Measurements from ENCODE around the gene ITGAD. TPM values are rescaled to one million over a fixed set of nuclear protein-coding genes. Genes with fewer than 3 reads are reported as not detected.
A peak's percentile ranks its signal among the peaks of the same experiment; 100 is the strongest.

Gene ITGAD
- polyA plus RNA-seq, 3 donors, result 0.04 TPM; not detected in 2

DNA sequence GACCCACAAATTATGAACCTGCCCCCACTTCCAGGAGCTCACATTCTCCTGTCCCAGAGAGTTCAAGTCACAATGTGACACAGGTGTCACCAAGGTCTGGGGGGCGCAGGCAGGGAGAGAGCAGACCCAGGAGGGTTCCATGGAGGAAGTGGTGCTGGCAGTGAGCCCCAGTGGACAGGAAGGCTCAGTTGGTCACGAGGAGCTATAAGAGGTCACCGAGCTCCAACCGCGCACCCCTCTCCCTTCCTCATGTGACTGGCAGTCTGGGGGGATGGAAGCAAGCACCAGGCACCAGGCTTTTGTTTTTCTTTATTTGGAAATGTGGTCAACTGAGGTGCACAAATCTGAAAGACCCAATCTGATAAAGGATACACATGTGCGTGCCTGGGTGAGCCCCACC is 2.5 kb downstream of the ITGAD start:
- H2AFZ ChIP-seq (ENCODE audit: insufficient read depth, low read depth, low read length, poor library complexity, severe bottlenecking), result peak overlapping the region; percentile 50
- H3K27ac Mint-ChIP-seq, result peak overlapping the region in 2 of 7 donors; percentile 31 to 56
- peak overlapping the region in 1 of 3 experiments; percentile 30 for H3K4me3 ChIP-seq (replicated peaks in 1 of 3; ENCODE audit: low read depth in 2 of 3, low read length in 3 of 3)
- no peaks in the 10 kb centered on the region for H4K20me1 ChIP-seq (ENCODE audit: insufficient read depth, low read length)
- H3K4me2 ChIP-seq (replicated peaks; ENCODE audit: extremely low read depth, low read length, poor library complexity, severe bottlenecking), result peak overlapping the region; percentile 36
- no peaks in the 10 kb centered on the region for H3K27me3 ChIP-seq (ENCODE audit: control insufficient read depth in 2 of 2, insufficient read depth in 2 of 2, low read length in 2 of 2)
- H3K9me3 ChIP-seq (replicated peaks in 1 of 2; ENCODE audit: control insufficient read depth in 1 of 2, insufficient read depth in 1 of 2, low read length in 2 of 2), result peaks cover 0 to 4% of the 10 kb centered on the region in 2 donors
- intact Hi-C loops (cut with micrococcal nuclease), result no loop called here
- no peak overlapping the region for H3K9ac ChIP-seq (ENCODE audit: insufficient read depth, low read length, poor library complexity, severe bottlenecking)
- peaks cover 51% of the 10 kb centered on the region for H3K4me1 Mint-ChIP-seq
- TF ChIP-seq, protein P1, sequence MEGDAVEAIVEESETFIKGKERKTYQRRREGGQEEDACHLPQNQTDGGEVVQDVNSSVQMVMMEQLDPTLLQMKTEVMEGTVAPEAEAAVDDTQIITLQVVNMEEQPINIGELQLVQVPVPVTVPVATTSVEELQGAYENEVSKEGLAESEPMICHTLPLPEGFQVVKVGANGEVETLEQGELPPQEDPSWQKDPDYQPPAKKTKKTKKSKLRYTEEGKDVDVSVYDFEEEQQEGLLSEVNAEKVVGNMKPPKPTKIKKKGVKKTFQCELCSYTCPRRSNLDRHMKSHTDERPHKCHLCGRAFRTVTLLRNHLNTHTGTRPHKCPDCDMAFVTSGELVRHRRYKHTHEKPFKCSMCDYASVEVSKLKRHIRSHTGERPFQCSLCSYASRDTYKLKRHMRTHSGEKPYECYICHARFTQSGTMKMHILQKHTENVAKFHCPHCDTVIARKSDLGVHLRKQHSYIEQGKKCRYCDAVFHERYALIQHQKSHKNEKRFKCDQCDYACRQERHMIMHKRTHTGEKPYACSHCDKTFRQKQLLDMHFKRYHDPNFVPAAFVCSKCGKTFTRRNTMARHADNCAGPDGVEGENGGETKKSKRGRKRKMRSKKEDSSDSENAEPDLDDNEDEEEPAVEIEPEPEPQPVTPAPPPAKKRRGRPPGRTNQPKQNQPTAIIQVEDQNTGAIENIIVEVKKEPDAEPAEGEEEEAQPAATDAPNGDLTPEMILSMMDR (IDR thresholded peaks at IDR 0.05), result no peak
- H3K9me3 Mint-ChIP-seq, result peaks cover 0 to 7% (median 2%) of the 10 kb centered on the region in 7 donors
- H3K36me3 Mint-ChIP-seq, result no peaks in the 10 kb centered on the region
- H3K4me3 Mint-ChIP-seq, result peak overlapping the region; percentile 24 to 59
- H3K36me3 ChIP-seq (replicated peaks in 1 of 2; ENCODE audit: control insufficient read depth in 1 of 2, insufficient read depth in 2 of 2, low read length in 2 of 2), result no peaks in the 10 kb centered on the region
- H3K79me2 ChIP-seq (ENCODE audit: insufficient read depth, low read length), result no peaks in the 10 kb centered on the region
- peaks cover 48 to 53% of the 10 kb centered on the region in 2 donors for H3K4me1 ChIP-seq (ENCODE audit: control insufficient read depth in 1 of 2, insufficient read depth in 2 of 2, low read length in 2 of 2)
- peaks cover 2 to 3% (median 3%) of the 10 kb centered on the region in 3 donors for H3K27me3 Mint-ChIP-seq (ENCODE audit: low read depth in 3 of 3)
- no peak overlapping the region for H3K27ac ChIP-seq (ENCODE audit: low read depth in 1 of 2, low read length in 2 of 2)
- DNase-seq, result peak; percentile 33 to 52 (median 35)
- WGBS (ENCODE audit: insufficient coverage), result 20% methylated on average over 1 of the region's 6 CpGs

DNA sequence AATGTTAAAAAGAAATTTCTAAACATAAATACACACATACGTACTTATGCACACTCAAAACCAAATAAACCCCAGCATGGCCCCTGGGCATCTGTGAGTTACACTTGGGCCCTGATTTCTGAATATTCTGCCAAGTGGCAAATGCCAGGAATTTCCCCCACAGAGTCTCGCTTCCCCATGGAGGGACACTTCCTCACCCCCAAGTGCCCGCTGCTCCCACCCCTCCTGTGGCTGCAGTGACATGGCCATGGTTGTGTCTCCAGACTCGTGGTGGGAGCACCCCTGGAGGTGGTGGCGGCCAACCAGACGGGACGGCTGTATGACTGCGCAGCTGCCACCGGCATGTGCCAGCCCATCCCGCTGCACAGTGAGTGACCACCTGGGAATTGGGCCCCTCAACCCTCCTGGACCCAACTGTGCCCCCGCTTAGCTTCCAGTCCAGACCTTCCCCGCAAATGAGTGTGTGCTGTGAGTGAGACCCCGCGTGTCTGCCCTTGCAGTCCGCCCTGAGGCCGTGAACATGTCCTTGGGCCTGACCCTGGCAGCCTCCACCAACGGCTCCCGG is 4.0 kb downstream of the ITGAD start:
- no peak overlapping the region for H2AFZ ChIP-seq (ENCODE audit: insufficient read depth, low read depth, low read length, poor library complexity, severe bottlenecking)
- Mint-ChIP-seq H3K36me3 (no peaks in the 10 kb centered on the region), H3K4me3 (no peak overlapping the region), H3K4me1 (peaks cover 55% of the 10 kb centered on the region), H3K27ac (peak overlapping the region in 1 of 7 donors; percentile 41), H3K27me3 (ENCODE audit: low read depth in 3 of 3) (peaks cover 2 to 3% (median 3%) of the 10 kb centered on the region in 3 donors), H3K9me3 (peaks cover 0 to 7% (median 2%) of the 10 kb centered on the region in 7 donors)
- H3K27me3 ChIP-seq (ENCODE audit: control insufficient read depth in 2 of 2, insufficient read depth in 2 of 2, low read length in 2 of 2), result no peaks in the 10 kb centered on the region
- TF ChIP-seq, protein P1 (IDR thresholded peaks at IDR 0.05), result no peak
- H3K4me3 ChIP-seq (replicated peaks in 1 of 3; ENCODE audit: low read depth in 2 of 3, low read length in 3 of 3), result no peak overlapping the region
- no peak overlapping the region for H3K4me2 ChIP-seq (replicated peaks; ENCODE audit: extremely low read depth, low read length, poor library complexity, severe bottlenecking)
- DNase-seq, result peak in 2 of 3 donors; percentile 13 to 69
- no peak overlapping the region for H3K9ac ChIP-seq (ENCODE audit: insufficient read depth, low read length, poor library complexity, severe bottlenecking)
- no peaks in the 10 kb centered on the region for H3K36me3 ChIP-seq (replicated peaks in 1 of 2; ENCODE audit: control insufficient read depth in 1 of 2, insufficient read depth in 2 of 2, low read length in 2 of 2)
- no peak overlapping the region for H3K27ac ChIP-seq (ENCODE audit: low read depth in 1 of 2, low read length in 2 of 2)
- no peaks in the 10 kb centered on the region for H4K20me1 ChIP-seq (ENCODE audit: insufficient read depth, low read length)
- peaks cover 52 to 57% of the 10 kb centered on the region in 2 donors for H3K4me1 ChIP-seq (ENCODE audit: control insufficient read depth in 1 of 2, insufficient read depth in 2 of 2, low read length in 2 of 2)
- intact Hi-C loops (cut with micrococcal nuclease), result no loop called here
- 57% methylated on average over 5 of the region's 18 CpGs for WGBS (ENCODE audit: insufficient coverage)
- peaks cover 0 to 4% of the 10 kb centered on the region in 2 donors for H3K9me3 ChIP-seq (replicated peaks in 1 of 2; ENCODE audit: control insufficient read depth in 1 of 2, insufficient read depth in 1 of 2, low read length in 2 of 2)
- H3K79me2 ChIP-seq (ENCODE audit: insufficient read depth, low read length), result no peaks in the 10 kb centered on the region

Measured in CD14-positive monocyte (primary cell).